ENCODE measurements around the gene NGEF.

DNA sequence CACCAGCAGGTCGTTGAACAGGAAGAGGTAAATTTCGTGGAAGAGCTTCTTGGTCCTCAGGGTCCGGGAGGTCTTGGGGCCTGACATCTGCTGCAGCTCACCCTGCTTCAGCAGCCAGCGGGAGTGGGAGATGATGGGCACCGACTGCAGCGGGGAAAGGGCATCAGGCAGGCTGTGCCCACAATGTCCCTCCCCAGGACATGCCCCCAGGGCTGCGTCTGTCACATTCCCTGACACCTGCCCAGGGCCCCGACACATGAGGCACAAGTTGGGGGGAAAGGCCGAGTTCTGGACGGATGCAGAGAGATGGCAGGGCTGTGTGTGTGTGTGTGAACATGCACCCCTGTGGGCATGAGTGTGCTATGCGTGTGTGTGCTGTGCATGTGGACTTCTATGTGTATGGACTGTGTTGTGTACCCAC lies 129.0 kb downstream of the NGEF start:
- TF ChIP-seq CTCF (conservative IDR thresholded peaks at IDR 0.05; ENCODE audit: low read depth, low read length) (no peak), EZH2 (IDR thresholded peaks at IDR 0.05; ENCODE audit: low read length, unreplicated experiment) (no peak)
